CD4-positive, alpha-beta T cell (primary cell): ENCODE results near the gene SLC41A3. TPM values are rescaled to one million over a fixed set of nuclear protein-coding genes. Genes with fewer than 3 reads are reported as not detected.
A peak's percentile ranks its signal among the peaks of the same experiment; 100 is the strongest.

ENCODE experiments used
- ATAC-seq: fragments of 200-7000 bp; cut with Tn5 transposase; one replicate; pipeline ENCODE4 v1.10.0; 2022; ENCODE audit warnings: mild to moderate bottlenecking; ENCODE audit not compliant: poor library complexity
- CTCF ChIA-PET: fragments of 350-600 bp; sonication (Branson Sonifier 250); formaldehyde crosslinking; loops from one replicate; lab custom pipeline; 2021; ENCODE audit warnings: antibody characterized with exemption, inconsistent platforms; lab: Charles Lee
- POLR2A ChIA-PET: fragments of 350-600 bp; sonication (Branson Sonifier 250); formaldehyde crosslinking; loops from one replicate; lab custom pipeline; 2021; ENCODE audit warnings: antibody characterized with exemption, inconsistent platforms; lab: Charles Lee
- DNase-seq, 14 experiments: peaks; one replicate each; pipeline ENCODE4 v3.0.0-alpha.2; 2013 to 2020; ENCODE audit warnings: mixed read lengths in 2 of 14
- H3K27ac ChIP-seq, 2 donors: one replicate each; pipeline versions ENCODE4 v1.5.1 to v1.7.0; 2013; ENCODE audit warnings: low read length in 2 of 2, low read depth in 1 of 2, mild to moderate bottlenecking in 1 of 2
- H3K27me3 ChIP-seq, 2 experiments: 1 replicate in 1 of 2; 2 replicates in 1 of 2; pipeline versions ENCODE4 v1.6.1 to v1.7.0; 2013; ENCODE audit warnings: low read length in 2 of 2, control low read depth in 1 of 2, mild to moderate bottlenecking in 1 of 2, moderate library complexity in 1 of 2; ENCODE audit not compliant: insufficient read depth in 2 of 2, control insufficient read depth in 1 of 2
- H3K36me3 ChIP-seq: one replicate; pipeline ENCODE4 v1.6.1; 2013; ENCODE audit warnings: low read length, control low read depth; ENCODE audit not compliant: insufficient read depth
- H3K4me1 ChIP-seq: one replicate; pipeline ENCODE4 v1.6.1; 2013; ENCODE audit warnings: low read length, control low read depth; ENCODE audit not compliant: insufficient read depth
- H3K4me3 ChIP-seq: one replicate; pipeline ENCODE4 v1.5.1; 2013; ENCODE audit warnings: mild to moderate bottlenecking, low read length, moderate library complexity
- H3K9me3 ChIP-seq, 2 experiments: 1 replicate in 1 of 2; 2 replicates in 1 of 2; pipeline versions ENCODE4 v1.6.1 to v1.7.0; 2013; ENCODE audit warnings: low read length in 2 of 2, mild to moderate bottlenecking in 2 of 2, control low read depth in 1 of 2, moderate library complexity in 1 of 2; ENCODE audit not compliant: control insufficient read depth in 1 of 2, insufficient read depth in 1 of 2
- H3K27ac Mint-ChIP-seq: one replicate; pipeline ENCODE4 v1.8.0; 2020; ENCODE audit warnings: mixed read lengths
- H3K27me3 Mint-ChIP-seq: one replicate; pipeline ENCODE4 v1.8.0; 2021; ENCODE audit warnings: mixed read lengths
- H3K36me3 Mint-ChIP-seq: one replicate; pipeline ENCODE4 v1.8.0; 2021; ENCODE audit warnings: low read depth, mixed read lengths
- H3K4me1 Mint-ChIP-seq: one replicate; pipeline ENCODE4 v1.8.0; 2021; ENCODE audit warnings: low read depth, mixed read lengths
- H3K4me3 Mint-ChIP-seq: one replicate; pipeline ENCODE4 v1.8.0; 2020; ENCODE audit warnings: mild to moderate bottlenecking, mixed read lengths
- H3K9me3 Mint-ChIP-seq: one replicate; pipeline ENCODE4 v1.8.0; 2020; ENCODE audit warnings: mixed read lengths
- intact Hi-C, 2 experiments: fragments of 100-400 bp; cut with DNase I in 1 of 2; cut with micrococcal nuclease in 1 of 2; formaldehyde crosslinking; loops; one replicate each; pipeline versions ENCODE4 v1.15.1 to v1.9.0; 2023 to 2025; cut with DNase I, micrococcal nuclease
- total RNA-seq, 174 experiments: library from RNA in 2 of 174; stranded (reverse) in 2 of 174; gene quantifications; one replicate each; pipeline ENCODE4 v1.2.3 and lab custom pipeline; 2021 to 2026
- TF ChIP-seq, protein P1 (sequence below): fragments of 200-600 bp; IDR thresholded peaks from one replicate; pipeline ENCODE4 v1.8.0; 2022; ENCODE audit warnings: antibody characterized with exemption, mild to moderate bottlenecking

The SLC41A3 gene
- total RNA-seq, 2 experiments from 2014 or later = 26.5 to 29.1 TPM

DNA sequence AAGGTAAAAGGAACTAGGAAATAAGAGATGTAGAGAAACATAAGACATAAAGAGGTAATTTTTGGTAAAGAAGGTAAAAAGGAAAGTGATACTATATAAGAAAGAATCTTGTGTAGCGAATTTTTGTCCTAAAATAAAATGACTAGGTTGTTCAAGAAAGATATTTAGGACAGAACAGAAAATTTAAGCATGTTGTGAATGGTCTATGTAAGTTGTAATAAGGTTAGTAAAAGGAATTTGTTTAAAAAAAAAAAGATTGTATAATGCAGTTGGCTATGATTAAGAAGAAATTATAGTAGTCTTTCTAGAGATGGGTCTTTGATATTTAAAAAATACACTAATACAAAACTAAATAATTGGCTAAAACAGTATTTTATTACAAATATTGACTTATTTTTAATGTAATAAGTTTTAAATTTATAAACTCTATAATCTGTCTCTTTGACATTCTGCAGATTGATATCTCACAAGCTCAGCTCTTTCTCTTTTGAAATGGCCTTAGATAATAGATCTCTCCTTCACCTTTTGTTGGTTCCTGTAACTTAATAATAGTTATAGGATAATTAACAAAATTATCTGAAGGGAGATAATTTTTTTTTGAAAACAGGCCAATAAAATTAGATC, 3.7 kb upstream of the SLC41A3 start:
- DNase-seq (no peak), ATAC-seq (no peak)
- H3K27me3 Mint-ChIP-seq = no peaks in the 10 kb centered on the region
- intact Hi-C loops = loop anchor here in 1 of 2 experiments (10.0 kb wide), 5 partner anchors 713 to 1587 kb away; partner anchors contain the start of genes ABTB1, MCM2, PLXNA1 and TPRA1
- POLR2A ChIA-PET = interaction anchor here (1.2 kb wide), 1 partner anchor 97 kb away, joined by 5 read pairs; no protein-coding TSS in a partner anchor
- H3K4me3 Mint-ChIP-seq = no peak overlapping the region
- Histone ChIP-seq H3K27ac (no peak overlapping the region), H3K36me3 (no peaks in the 10 kb centered on the region), H3K4me1 (peaks cover 20% of the 10 kb centered on the region), H3K4me3 (no peak overlapping the region), H3K9me3 (peaks cover 0 to 4% of the 10 kb centered on the region in 2 experiments), H3K27me3 (no peaks in the 10 kb centered on the region)
- H3K4me1 Mint-ChIP-seq = peaks cover 21% of the 10 kb centered on the region
- TF ChIP-seq, protein P1, sequence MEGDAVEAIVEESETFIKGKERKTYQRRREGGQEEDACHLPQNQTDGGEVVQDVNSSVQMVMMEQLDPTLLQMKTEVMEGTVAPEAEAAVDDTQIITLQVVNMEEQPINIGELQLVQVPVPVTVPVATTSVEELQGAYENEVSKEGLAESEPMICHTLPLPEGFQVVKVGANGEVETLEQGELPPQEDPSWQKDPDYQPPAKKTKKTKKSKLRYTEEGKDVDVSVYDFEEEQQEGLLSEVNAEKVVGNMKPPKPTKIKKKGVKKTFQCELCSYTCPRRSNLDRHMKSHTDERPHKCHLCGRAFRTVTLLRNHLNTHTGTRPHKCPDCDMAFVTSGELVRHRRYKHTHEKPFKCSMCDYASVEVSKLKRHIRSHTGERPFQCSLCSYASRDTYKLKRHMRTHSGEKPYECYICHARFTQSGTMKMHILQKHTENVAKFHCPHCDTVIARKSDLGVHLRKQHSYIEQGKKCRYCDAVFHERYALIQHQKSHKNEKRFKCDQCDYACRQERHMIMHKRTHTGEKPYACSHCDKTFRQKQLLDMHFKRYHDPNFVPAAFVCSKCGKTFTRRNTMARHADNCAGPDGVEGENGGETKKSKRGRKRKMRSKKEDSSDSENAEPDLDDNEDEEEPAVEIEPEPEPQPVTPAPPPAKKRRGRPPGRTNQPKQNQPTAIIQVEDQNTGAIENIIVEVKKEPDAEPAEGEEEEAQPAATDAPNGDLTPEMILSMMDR = no peak
- no peaks in the 10 kb centered on the region for H3K9me3 Mint-ChIP-seq
- CTCF ChIA-PET = no interaction called here
- H3K36me3 Mint-ChIP-seq = no peaks in the 10 kb centered on the region
- H3K27ac Mint-ChIP-seq = no peak overlapping the region

DNA sequence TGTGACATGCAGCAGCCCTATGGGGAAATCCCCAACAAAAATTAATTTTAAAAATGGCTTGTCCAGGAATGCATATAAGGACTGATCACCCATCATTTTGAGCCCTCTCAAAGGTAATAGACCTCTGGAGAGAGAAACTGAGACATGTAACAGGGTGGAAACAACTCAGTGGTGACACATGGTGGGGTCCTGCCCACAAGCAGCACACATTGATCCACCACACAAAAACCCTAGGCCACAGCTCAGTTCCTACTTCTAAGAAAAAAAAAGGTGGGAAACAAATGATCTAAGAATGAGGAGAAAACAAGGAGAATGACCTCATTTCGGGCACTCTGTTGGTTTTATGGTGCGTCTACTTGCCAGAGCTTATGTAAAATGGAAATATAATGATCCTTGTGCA, 1.9 kb upstream of the SLC41A3 start:
- Histone ChIP-seq H3K27me3 (no peaks in the 10 kb centered on the region), H3K36me3 (no peaks in the 10 kb centered on the region), H3K9me3 (no peaks in the 10 kb centered on the region), H3K4me3 (no peak overlapping the region), H3K27ac (no peak overlapping the region), H3K4me1 (peaks cover 28% of the 10 kb centered on the region)
- POLR2A ChIA-PET = no interaction called here
- CTCF ChIA-PET = no interaction called here
- ATAC-seq (no peak), DNase-seq (no peak)
- H3K27ac Mint-ChIP-seq = peak overlapping the region; percentile 70
- H3K4me3 Mint-ChIP-seq = peak overlapping the region; percentile 88
- no peaks in the 10 kb centered on the region for H3K27me3 Mint-ChIP-seq
- TF ChIP-seq, protein P1 = no peak
- no peaks in the 10 kb centered on the region for H3K9me3 Mint-ChIP-seq
- intact Hi-C loops = loop anchor here in 1 of 2 experiments (10.0 kb wide), 5 partner anchors 711 to 1589 kb away; partner anchors contain the start of genes ABTB1, MCM2, PLXNA1 and TPRA1
- peaks cover 30% of the 10 kb centered on the region for H3K4me1 Mint-ChIP-seq
- peaks cover 5% of the 10 kb centered on the region for H3K36me3 Mint-ChIP-seq

DNA sequence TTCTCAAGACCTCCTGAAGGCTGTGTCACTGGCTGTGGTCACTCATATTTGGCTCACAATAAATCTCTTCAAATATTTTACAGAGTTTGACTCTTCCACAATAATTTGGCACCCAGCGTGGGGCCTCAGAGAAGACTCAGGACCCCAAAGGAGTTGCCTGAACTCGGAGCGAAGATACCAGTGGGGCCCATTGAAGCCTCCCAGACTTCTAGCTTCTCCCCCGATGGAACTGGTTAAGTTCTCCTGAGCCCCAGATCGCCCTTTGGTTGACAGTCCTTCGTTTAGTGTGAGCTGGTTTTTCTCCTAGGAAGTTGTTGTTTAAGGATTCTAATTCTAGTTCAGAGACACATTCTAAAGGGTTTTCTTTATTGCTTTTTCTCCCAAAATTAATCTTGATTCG, 1.4 kb upstream of the SLC41A3 start:
- no peaks in the 10 kb centered on the region for H3K9me3 ChIP-seq
- no peaks in the 10 kb centered on the region for H3K9me3 Mint-ChIP-seq
- ATAC-seq = no peak
- peaks cover 30% of the 10 kb centered on the region for H3K4me1 Mint-ChIP-seq
- H3K4me3 Mint-ChIP-seq = peak overlapping the region; percentile 88
- no peak for DNase-seq
- peak overlapping the region; percentile 70 for H3K27ac Mint-ChIP-seq
- no peaks in the 10 kb centered on the region for H3K27me3 Mint-ChIP-seq
- TF ChIP-seq, protein P1 = no peak
- H3K36me3 ChIP-seq = no peaks in the 10 kb centered on the region
- H3K27ac ChIP-seq = no peak overlapping the region
- peaks cover 5% of the 10 kb centered on the region for H3K36me3 Mint-ChIP-seq
- ChIA-PET CTCF (no interaction called here), POLR2A (no interaction called here)
- intact Hi-C loops = loop anchor here in 1 of 2 experiments (10.0 kb wide), 5 partner anchors 710 to 1590 kb away; partner anchors contain the start of genes ABTB1, MCM2, PLXNA1 and TPRA1
- H3K27me3 ChIP-seq = no peaks in the 10 kb centered on the region
- H3K4me1 ChIP-seq = peaks cover 28% of the 10 kb centered on the region
- no peak overlapping the region for H3K4me3 ChIP-seq
